ENCODE results near the gene EDC4. TPM values are rescaled to one million over a fixed set of nuclear protein-coding genes. Genes with fewer than 3 reads are reported as not detected.

The EDC4 gene
- total and polyA plus RNA-seq, 2 of the 13 experiments (the other 11 are each of a cell fraction or from before 2014, with no cell fraction given) = 51.4 to 59.1 TPM

GRCh38 chr16:67865318-67865717 lies 7.5 kb upstream of the EDC4 start (continued):
- peak; percentile 23; the same call in 1 of the 2 replicates for TF ChIP-seq GMEB1 (CRISPR knock-in tag; IDR thresholded peaks at IDR 0.05; ENCODE audit: borderline replicate concordance)
- TF ChIP-seq RAD21 (CRISPR knock-in tag; IDR thresholded peaks at IDR 0.05) = peak; percentile 91
- TF ChIP-seq RXRB (CRISPR knock-in tag; IDR thresholded peaks at IDR 0.05; ENCODE audit: borderline replicate concordance) = no peak
- TF ChIP-seq ZNF687 (CRISPR knock-in tag; IDR thresholded peaks at IDR 0.05) = peak; percentile 51
- TF ChIP-seq ZFP91 (CRISPR knock-in tag; IDR thresholded peaks at IDR 0.05; ENCODE audit: borderline replicate concordance) = no peak
- TF ChIP-seq SMAD9 (CRISPR knock-in tag; IDR thresholded peaks at IDR 0.05) = peak; percentile 37; the same call in 1 of the 2 replicates
- peak; percentile 21 for TF ChIP-seq ZNF143 (CRISPR knock-in tag; IDR thresholded peaks at IDR 0.05)
- TF ChIP-seq IKZF5 (CRISPR knock-in tag; IDR thresholded peaks at IDR 0.05) = peak; percentile 25; the same call in 1 of the 2 replicates
- no peak for TF ChIP-seq ZNF451 (CRISPR knock-in tag; IDR thresholded peaks at IDR 0.05)
- TF ChIP-seq MAX (IDR thresholded peaks at IDR 0.05) = peak; percentile 87
- TF ChIP-seq MXI1 (IDR thresholded peaks at IDR 0.05; ENCODE audit: borderline replicate concordance, low read depth, low read length) = peak; percentile 89; the same call in 1 of the 3 replicates
- TF ChIP-seq KLF6 (CRISPR knock-in tag; IDR thresholded peaks at IDR 0.05) = no peak
- peak; percentile 63 for TF ChIP-seq BORCS8-MEF2B (CRISPR knock-in tag; IDR thresholded peaks at IDR 0.05)
- peak; percentile 37 for TF ChIP-seq TEAD3 (CRISPR knock-in tag; optimal IDR thresholded peaks at IDR 0.05; ENCODE audit: borderline replicate concordance)
- TF ChIP-seq NR0B2 (CRISPR knock-in tag; IDR thresholded peaks at IDR 0.05) = 0 out of 2 replicates have a peak, but pooled peaks have one; percentile 40
- peak; percentile 59; the same call in 1 of the 2 replicates for TF ChIP-seq REPIN1 (CRISPR knock-in tag; IDR thresholded peaks at IDR 0.05; ENCODE audit: borderline replicate concordance, low read depth)
